ENCODE data around the gene INSC. TPM values are rescaled to one million over a fixed set of nuclear protein-coding genes. Genes with fewer than 3 reads are reported as not detected.

The INSC gene
- total and polyA plus RNA-seq, 12 donors: 0.11 to 1.4 (median 0.61) TPM; not detected in 4

DNA sequence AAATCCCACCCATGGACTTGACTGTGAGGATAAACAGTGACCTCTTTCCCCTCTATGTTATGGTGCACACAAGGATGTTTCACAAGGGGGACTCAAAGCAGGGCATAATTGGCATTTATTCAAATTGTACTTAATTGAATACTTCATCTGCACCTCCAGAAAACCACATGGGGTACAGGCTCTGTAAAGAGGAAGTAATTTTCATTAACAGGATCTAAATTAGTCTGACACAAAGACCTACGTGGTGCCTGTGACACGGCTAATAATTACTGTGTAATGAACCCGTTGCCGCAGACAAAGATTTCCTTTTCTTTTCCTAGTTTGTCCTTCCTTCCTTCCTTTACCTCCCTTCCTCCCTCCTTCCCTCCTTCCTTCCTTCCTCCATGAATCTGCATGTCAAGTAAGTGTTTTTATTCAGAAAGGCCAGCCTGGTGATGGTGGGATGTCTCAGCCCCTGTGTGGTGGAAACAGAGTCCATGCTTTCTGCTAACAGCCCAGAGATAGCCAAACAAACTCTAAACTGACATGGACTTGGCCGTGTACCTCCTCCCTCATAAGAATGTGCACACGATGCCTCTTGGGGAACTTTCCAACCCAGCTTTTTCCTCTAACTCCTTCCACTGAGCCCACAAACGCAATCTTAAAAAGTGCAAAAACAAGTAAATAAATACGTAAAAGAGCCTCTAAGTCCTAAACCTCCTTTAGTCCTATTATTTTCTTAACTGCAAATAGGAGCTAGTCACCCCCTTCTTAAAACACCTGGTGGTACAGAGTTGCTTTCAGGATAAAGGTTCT lies 118.8 kb downstream of the INSC start:
- Histone ChIP-seq H3K4me1 (replicated peaks in 1 of 2) (no peaks in the 10 kb centered on the region), H3K4me3 (no peak overlapping the region), H3K27me3 (no peaks in the 10 kb centered on the region), H3K27ac (no peak overlapping the region), H3K36me3 (replicated peaks in 1 of 2) (no peaks in the 10 kb centered on the region), H3K9me3 (replicated peaks in 1 of 3) (no peaks in the 10 kb centered on the region)
- no peak for DNase-seq
- intact Hi-C loops (cut with DNase I): no loop called here
- TF ChIP-seq POLR2A (IDR thresholded peaks at IDR 0.05) (no peak), CTCF (IDR thresholded peaks at IDR 0.05) (no peak)
- 62 to 70% (median 68%) methylated on average over 8 of the region's 8 CpGs for WGBS, 4 donors

DNA sequence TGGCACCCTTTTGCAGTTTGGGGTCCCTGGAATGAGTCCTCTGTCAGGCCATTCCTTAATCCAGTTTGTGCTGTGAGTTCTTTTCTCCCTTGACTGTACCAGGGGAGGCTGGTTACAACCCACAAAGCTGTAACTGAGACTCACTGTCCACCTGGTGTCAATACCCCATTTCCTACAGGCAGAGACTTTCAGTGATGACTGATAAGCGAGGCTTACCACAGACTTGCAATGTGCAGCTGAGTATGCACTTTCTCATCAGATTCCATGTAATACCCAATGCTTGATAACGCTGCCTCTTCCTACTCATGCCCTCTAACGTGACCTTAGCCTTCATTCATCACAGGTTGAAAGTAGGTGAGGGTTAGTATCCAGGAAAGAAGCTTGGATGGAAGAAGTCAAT lies 120.1 kb downstream of the INSC start:
- Histone ChIP-seq H3K27ac (no peak overlapping the region), H3K4me3 (no peak overlapping the region), H3K4me1 (replicated peaks in 1 of 2) (no peaks in the 10 kb centered on the region), H3K36me3 (replicated peaks in 1 of 2) (no peaks in the 10 kb centered on the region), H3K9me3 (replicated peaks in 1 of 3) (no peaks in the 10 kb centered on the region), H3K27me3 (no peaks in the 10 kb centered on the region)
- 63 to 79% (median 70%) methylated on average over 3 of the region's 3 CpGs for WGBS, 4 donors
- intact Hi-C loops (cut with DNase I): no loop called here
- TF ChIP-seq POLR2A (IDR thresholded peaks at IDR 0.05): no peak
- no peak for TF ChIP-seq CTCF (IDR thresholded peaks at IDR 0.05)
- DNase-seq: no peak

DNA sequence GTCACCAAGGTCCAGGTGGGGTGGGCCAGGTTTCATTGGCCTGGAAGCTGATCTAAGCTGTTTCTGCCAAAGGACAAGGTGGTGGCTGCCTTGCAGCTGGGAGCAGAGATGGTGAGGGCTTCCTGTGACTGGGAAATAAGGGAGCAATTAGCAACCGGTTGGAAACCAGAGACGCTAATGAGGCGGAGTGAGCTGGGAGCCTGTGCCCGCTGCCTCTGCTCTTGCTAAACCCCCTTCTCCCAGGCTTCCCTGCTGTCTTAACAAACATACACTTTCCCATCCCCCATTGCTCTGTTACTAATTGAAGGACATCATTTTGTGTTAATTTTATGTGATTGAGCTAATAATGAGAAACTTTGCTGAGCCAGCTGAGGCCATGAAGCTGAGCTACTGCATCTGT lies 121.8 kb downstream of the INSC start:
- no peaks in the 10 kb centered on the region for H3K27me3 ChIP-seq
- DNase-seq: no peak
- H3K4me1 ChIP-seq (replicated peaks in 1 of 2): no peaks in the 10 kb centered on the region
- H3K27ac ChIP-seq: no peak overlapping the region
- no peak for TF ChIP-seq CTCF (IDR thresholded peaks at IDR 0.05)
- TF ChIP-seq POLR2A (IDR thresholded peaks at IDR 0.05): no peak
- WGBS, 4 donors: 52 to 63% (median 60%) methylated on average over 4 of the region's 4 CpGs
- H3K9me3 ChIP-seq (replicated peaks in 1 of 3): no peaks in the 10 kb centered on the region
- no peak overlapping the region for H3K4me3 ChIP-seq
- H3K36me3 ChIP-seq (replicated peaks in 1 of 2): no peaks in the 10 kb centered on the region
- intact Hi-C loops (cut with DNase I): no loop called here

DNA sequence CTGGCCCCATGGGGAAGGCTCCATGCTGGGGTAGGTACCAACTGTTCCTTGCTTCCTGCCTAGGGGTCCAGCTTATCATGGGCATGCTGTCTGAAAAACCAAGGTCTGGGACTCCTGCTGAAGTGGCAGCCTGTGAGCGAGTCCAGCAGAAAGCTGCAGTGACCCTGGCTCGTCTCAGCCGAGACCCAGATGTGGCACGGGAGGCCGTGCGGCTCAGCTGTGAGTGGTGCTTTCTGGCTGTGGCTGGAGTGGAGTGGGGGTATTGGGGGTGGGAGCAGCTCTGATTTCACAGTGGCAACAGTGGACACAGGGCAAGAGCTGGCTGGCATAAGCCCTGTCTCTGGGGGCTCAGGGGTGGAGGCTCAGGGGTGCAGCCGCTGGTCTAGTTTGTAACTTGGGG lies 124.1 kb downstream of the INSC start:
- no peaks in the 10 kb centered on the region for H3K9me3 ChIP-seq (replicated peaks in 1 of 3)
- no peak for DNase-seq
- intact Hi-C loops (cut with DNase I): no loop called here
- WGBS, 4 donors: 85 to 94% (median 87%) methylated on average over 4 to 7 of the region's 7 CpGs
- no peaks in the 10 kb centered on the region for H3K36me3 ChIP-seq (replicated peaks in 1 of 2)
- H3K27me3 ChIP-seq: no peaks in the 10 kb centered on the region
- H3K4me3 ChIP-seq: no peak overlapping the region
- TF ChIP-seq POLR2A (IDR thresholded peaks at IDR 0.05) (no peak), CTCF (IDR thresholded peaks at IDR 0.05) (no peak)
- no peaks in the 10 kb centered on the region for H3K4me1 ChIP-seq (replicated peaks in 1 of 2)
- no peak overlapping the region for H3K27ac ChIP-seq
